Smooth muscle cell (in vitro differentiated cells): ENCODE measurements around the gene TTC9B. TPM values are rescaled to one million over a fixed set of nuclear protein-coding genes. Genes with fewer than 3 reads are reported as not detected.

Source experiments
- DNase-seq: peaks from one replicate; lab custom pipeline; 2025; ENCODE audit not compliant: unreplicated experiment; lab: John Stamatoyannopoulos, UW
- H2AFZ ChIP-seq: fragments of 200-600 bp; sonication (generic); 2 replicates; pipeline ENCODE4 v1.6.0; 2016; ENCODE audit warnings: antibody characterized with exemption, low read depth, mild to moderate bottlenecking
- H3F3A ChIP-seq: fragments of 200-600 bp; sonication (generic); 2 replicates; pipeline ENCODE4 v1.6.0; 2017; ENCODE audit warnings: antibody characterized with exemption, low read depth
- H3K27ac ChIP-seq: fragments of 200-600 bp; sonication (generic); 2 replicates; pipeline ENCODE4 v1.5.1; 2016; ENCODE audit warnings: low read depth, mild to moderate bottlenecking
- H3K27me3 ChIP-seq: fragments of 200-600 bp; sonication (generic); 2 replicates; pipeline ENCODE4 v1.6.1; 2016; ENCODE audit warnings: low read depth, mild to moderate bottlenecking
- H3K36me3 ChIP-seq: fragments of 200-600 bp; sonication (generic); 2 replicates; pipeline ENCODE4 v1.5.1; 2016; ENCODE audit warnings: low read depth
- H3K4me1 ChIP-seq: fragments of 200-600 bp; sonication (generic); 2 replicates; pipeline ENCODE4 v1.5.1; 2016; ENCODE audit warnings: low read depth
- H3K4me2 ChIP-seq: fragments of 200-600 bp; sonication (generic); 2 replicates; pipeline ENCODE4 v1.6.0; 2016; ENCODE audit warnings: mild to moderate bottlenecking
- H3K4me3 ChIP-seq: fragments of 200-600 bp; sonication (generic); 2 replicates; pipeline ENCODE4 v1.5.1; 2016; ENCODE audit warnings: mild to moderate bottlenecking
- H3K79me2 ChIP-seq: fragments of 200-600 bp; sonication (generic); 2 replicates; pipeline ENCODE4 v1.6.0; 2016; ENCODE audit warnings: low read depth, mild to moderate bottlenecking
- H3K9ac ChIP-seq: fragments of 200-600 bp; sonication (generic); 2 replicates; pipeline ENCODE4 v1.6.0; 2016; ENCODE audit warnings: low read depth
- H3K9me3 ChIP-seq: fragments of 200-600 bp; sonication (generic); replicated peaks from 2 replicates; pipeline ENCODE4 v1.5.1; 2016; ENCODE audit warnings: low read depth
- H4K20me1 ChIP-seq: fragments of 200-600 bp; sonication (generic); 2 replicates; pipeline ENCODE4 v1.6.0; 2016; ENCODE audit warnings: low read depth
- CTCF ChIP-seq: fragments of 200-600 bp; sonication (generic); IDR thresholded peaks from 2 replicates; pipeline ENCODE4 v1.5.1; 2017; ENCODE audit warnings: borderline replicate concordance, mild to moderate bottlenecking, antibody characterized with exemption; ENCODE audit not compliant: insufficient read depth, poor library complexity, severe bottlenecking
- WGBS: methylation state at CpG from one replicate; pipeline ENCODE4 v1.1.7; 2016; ENCODE audit warnings: low lambda C conversion rate; 5-methylcytosine and 5-hydroxymethylcytosine counted together
- polyA plus RNA-seq: library from polyadenylated mRNA; unstranded; fragments of >200 nt; fragmentation: Nextera tagmentation; extraction: Ambion mirVana; gene quantifications from 2 replicates; pipeline ENCODE4 v1.2.1, GENCODE V29; 2016
- total RNA-seq: library from RNA; depleted of rRNA; stranded (reverse); fragments of >200 nt; gene quantifications from 2 replicates; pipeline ENCODE4 v1.2.3, GENCODE V29; 2014

Gene TTC9B
- total and polyA plus RNA-seq, 2 experiments from 2014 or later: not detected

GRCh38 chr19:40190891-40191835 lies 27.0 kb downstream of the TTC9B start, which contains the start of gene MAP3K10:
TSS of gene MAP3K10 (plus strand) at chr19:40191426. CDS start at chr19:40192032, 606 bp downstream.
- Histone ChIP-seq H3K4me2 (peak within 1 kb of the TSS; percentile 99), H3K27me3 (no peaks in the 10 kb centered on the region), H3K4me1 (peaks cover 4% of the 10 kb centered on the region), H2AFZ (peak within 1 kb of the TSS; percentile 100), H4K20me1 (peaks cover 3% of the 10 kb centered on the region), H3K9ac (peak within 1 kb of the TSS; percentile 87), H3K4me3 (peak within 1 kb of the TSS; percentile 98), H3K9me3 (no peaks in the 10 kb centered on the region), H3K36me3 (no peaks in the 10 kb centered on the region), H3K79me2 (no peaks in the 10 kb centered on the region), H3K27ac (peak within 1 kb of the TSS; percentile 70), H3F3A (no peaks in the 10 kb centered on the region)
- WGBS: under 1% methylated on average over 67 of the region's 116 CpGs
- no peak for TF ChIP-seq CTCF
- peak; percentile 43 for DNase-seq

GRCh38 chr19:40184273-40184672 lies 33.9 kb downstream of the TTC9B start:
- no peaks in the 10 kb centered on the region for H3K9me3 ChIP-seq
- no peak overlapping the region for H3K27ac ChIP-seq
- H3K4me1 ChIP-seq: no peaks in the 10 kb centered on the region
- H3K4me3 ChIP-seq: no peak overlapping the region
- H3K4me2 ChIP-seq: no peak overlapping the region
- no peaks in the 10 kb centered on the region for H3K27me3 ChIP-seq
- WGBS: 97% methylated on average over 1 of the region's 1 CpG
- no peak for DNase-seq
- H4K20me1 ChIP-seq: no peaks in the 10 kb centered on the region
- H3K36me3 ChIP-seq: no peaks in the 10 kb centered on the region
- H2AFZ ChIP-seq: no peak overlapping the region
- H3K79me2 ChIP-seq: no peaks in the 10 kb centered on the region
- no peak overlapping the region for H3K9ac ChIP-seq
- H3F3A ChIP-seq: no peaks in the 10 kb centered on the region
- no peak for TF ChIP-seq CTCF

- H3K27ac ChIP-seq: no peak overlapping the region
- no peaks in the 10 kb centered on the region for H3K27me3 ChIP-seq
- no peak overlapping the region for H3K9ac ChIP-seq
- no peak overlapping the region for H3K4me2 ChIP-seq
- H3K79me2 ChIP-seq: no peaks in the 10 kb centered on the region
- no peaks in the 10 kb centered on the region for H3K9me3 ChIP-seq
- no peaks in the 10 kb centered on the region for H3K4me1 ChIP-seq
- WGBS: 72% methylated on average over 4 of the region's 4 CpGs
- H3K36me3 ChIP-seq: no peaks in the 10 kb centered on the region
- no peak overlapping the region for H3K4me3 ChIP-seq
- H4K20me1 ChIP-seq: no peaks in the 10 kb centered on the region
- no peak for TF ChIP-seq CTCF
- H2AFZ ChIP-seq: no peak overlapping the region
- DNase-seq: no peak
- no peaks in the 10 kb centered on the region for H3F3A ChIP-seq
These were observed 39.4 kb downstream of the TTC9B start for GRCh38 chr19:40178756-40179155.
